GM23338 (cell line): ENCODE data around the gene TENM3. TPM values are rescaled to one million over a fixed set of nuclear protein-coding genes. Genes with fewer than 3 reads are reported as not detected.

ENCODE experiments used
- ATAC-seq: fragments of 200-7000 bp; cut with Tn5 transposase; 3 replicates; pipeline ENCODE4 v1.9.1; 2020
- DNase-seq: peaks from one replicate; pipeline ENCODE4 v3.0.0-alpha.2; 2015; ENCODE audit warnings: low spot score
- H2AFZ ChIP-seq: fragments of 200-600 bp; sonication (generic); 2 replicates; pipeline ENCODE4 v1.8.0; 2016; ENCODE audit warnings: antibody characterized with exemption, mild to moderate bottlenecking, moderate library complexity
- H3F3A ChIP-seq: fragments of 200-600 bp; sonication (generic); replicated peaks from 2 replicates; pipeline ENCODE4 v1.8.0; 2017; ENCODE audit warnings: antibody characterized with exemption, mixed run types, low read depth
- H3K27ac ChIP-seq: fragments of 200-600 bp; sonication (generic); 2 replicates; pipeline ENCODE4 v1.6.1; 2016; ENCODE audit warnings: low read depth
- H3K27me3 ChIP-seq: fragments of 200-600 bp; sonication (generic); 2 replicates; pipeline ENCODE4 v1.8.0; 2016; ENCODE audit warnings: mild to moderate bottlenecking, mixed run types, moderate library complexity; ENCODE audit not compliant: insufficient read depth
- H3K36me3 ChIP-seq: fragments of 200-600 bp; sonication (generic); 2 replicates; pipeline ENCODE4 v1.8.0; 2016; ENCODE audit warnings: mild to moderate bottlenecking; ENCODE audit not compliant: insufficient read depth
- H3K4me1 ChIP-seq: fragments of 200-600 bp; sonication (generic); 2 replicates; pipeline ENCODE4 v1.8.0; 2016; ENCODE audit warnings: mild to moderate bottlenecking, moderate library complexity; ENCODE audit not compliant: insufficient read depth
- H3K4me2 ChIP-seq: fragments of 200-600 bp; sonication (generic); 2 replicates; pipeline ENCODE4 v1.7.1; 2017; ENCODE audit warnings: mixed run types
- H3K4me3 ChIP-seq: fragments of 200-600 bp; sonication (generic); 2 replicates; pipeline ENCODE4 v1.6.1; 2016; ENCODE audit warnings: mixed run types
- H3K79me2 ChIP-seq: fragments of 200-600 bp; sonication (generic); replicated peaks from 2 replicates; pipeline ENCODE4 v1.8.0; 2017; ENCODE audit warnings: mild to moderate bottlenecking; ENCODE audit not compliant: insufficient read depth
- H3K9me2 ChIP-seq: fragments of 200-600 bp; sonication (generic); 2 replicates; pipeline ENCODE4 v1.8.0; 2017; ENCODE audit not compliant: insufficient read depth
- H4K20me1 ChIP-seq: fragments of 200-600 bp; sonication (generic); replicated peaks from 2 replicates; pipeline ENCODE4 v1.8.0; 2017; ENCODE audit warnings: mild to moderate bottlenecking; ENCODE audit not compliant: insufficient read depth
- H3K27ac Mint-ChIP-seq: 2 replicates; pipeline ENCODE4 v1.8.0; 2020; ENCODE audit warnings: inconsistent platforms, mild to moderate bottlenecking, moderate library complexity, mixed read lengths
- H3K27me3 Mint-ChIP-seq: 3 replicates; pipeline ENCODE4 v1.8.0; 2022; ENCODE audit warnings: low read depth, mild to moderate bottlenecking, moderate library complexity, mixed read lengths, inconsistent platforms; ENCODE audit not compliant: insufficient read depth, poor library complexity
- H3K36me3 Mint-ChIP-seq: 3 replicates; pipeline ENCODE4 v1.8.0; 2021; ENCODE audit warnings: low read depth, mild to moderate bottlenecking, inconsistent platforms, moderate library complexity, mixed read lengths
- H3K4me1 Mint-ChIP-seq: 3 replicates; pipeline ENCODE4 v1.8.0; 2020; ENCODE audit warnings: mild to moderate bottlenecking, inconsistent platforms, mixed read lengths
- H3K4me3 Mint-ChIP-seq: 3 replicates; pipeline ENCODE4 v1.8.0; 2021; ENCODE audit warnings: moderate library complexity, mild to moderate bottlenecking, inconsistent platforms, mixed read lengths
- H3K9me3 Mint-ChIP-seq: 3 replicates; pipeline ENCODE4 v1.8.0; 2020; ENCODE audit warnings: moderate library complexity, mild to moderate bottlenecking, inconsistent platforms, mixed read lengths
- EZH2phosphoT487 ChIP-seq: fragments of 200-600 bp; sonication (generic); IDR thresholded peaks from one replicate; pipeline ENCODE4 v1.8.1; 2018; ENCODE audit warnings: antibody characterized with exemption; ENCODE audit not compliant: unreplicated experiment
- STAT1 ChIP-seq: IDR thresholded peaks from one replicate; pipeline ENCODE4 v1.6.1; 2016; ENCODE audit warnings: antibody characterized with exemption; ENCODE audit not compliant: unreplicated experiment
- polyA plus RNA-seq: library from polyadenylated mRNA; unstranded; fragments of >200 nt; fragmentation: Nextera tagmentation; extraction: Ambion mirVana; gene quantifications from 2 replicates; pipeline ENCODE4 v1.2.1, GENCODE V29; 2016
- total RNA-seq: library from RNA; depleted of rRNA; stranded (reverse); fragments of >200 nt; shearing (Covaris generic); gene quantifications from 2 replicates; pipeline ENCODE4 v1.2.3, GENCODE V29; 2014
- TF ChIP-seq, protein P1 (sequence below), 2 experiments: fragments of 200-600 bp in 1 of 2; sonication (generic) in 1 of 2; conservative IDR thresholded peaks; 2 replicates each; pipeline versions ENCODE4 v1.5.1 to v1.6.1; 2016 to 2017; ENCODE audit warnings: antibody characterized with exemption in 2 of 2, low read depth in 2 of 2, mild to moderate bottlenecking in 2 of 2, moderate library complexity in 1 of 2
- TF ChIP-seq, protein P2 (sequence below): fragments of 250-450 bp; sonication (Bioruptor Pico); IDR thresholded peaks from 2 replicates; pipeline ENCODE4 v1.5.0; 2020; ENCODE audit warnings: mild to moderate bottlenecking, moderate library complexity

Gene TENM3
- total and polyA plus RNA-seq, 2 experiments from 2014 or later, result 22.2 to 128 TPM

DNA sequence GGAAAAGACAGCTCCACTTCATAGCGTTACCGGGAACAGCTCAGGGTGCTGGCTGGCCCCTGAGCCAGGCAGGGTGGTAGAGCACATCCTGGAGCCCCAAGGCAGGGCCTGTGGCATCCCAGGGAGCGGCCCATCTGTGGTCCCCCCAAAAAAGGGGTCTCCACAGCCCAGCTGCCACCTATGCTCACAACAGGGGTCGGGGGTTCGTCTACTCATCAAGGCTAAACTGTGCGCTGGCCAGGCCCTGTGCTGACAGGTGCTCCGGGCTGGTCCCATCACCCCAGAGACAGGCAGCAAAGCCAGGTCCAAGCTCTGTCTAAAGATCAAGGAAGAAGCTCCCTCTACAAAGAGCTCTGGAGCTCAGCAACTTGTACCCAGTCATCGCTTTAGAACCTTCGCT lies 596.1 kb downstream of the TENM3 start (continued):
- TF ChIP-seq, protein P1, sequence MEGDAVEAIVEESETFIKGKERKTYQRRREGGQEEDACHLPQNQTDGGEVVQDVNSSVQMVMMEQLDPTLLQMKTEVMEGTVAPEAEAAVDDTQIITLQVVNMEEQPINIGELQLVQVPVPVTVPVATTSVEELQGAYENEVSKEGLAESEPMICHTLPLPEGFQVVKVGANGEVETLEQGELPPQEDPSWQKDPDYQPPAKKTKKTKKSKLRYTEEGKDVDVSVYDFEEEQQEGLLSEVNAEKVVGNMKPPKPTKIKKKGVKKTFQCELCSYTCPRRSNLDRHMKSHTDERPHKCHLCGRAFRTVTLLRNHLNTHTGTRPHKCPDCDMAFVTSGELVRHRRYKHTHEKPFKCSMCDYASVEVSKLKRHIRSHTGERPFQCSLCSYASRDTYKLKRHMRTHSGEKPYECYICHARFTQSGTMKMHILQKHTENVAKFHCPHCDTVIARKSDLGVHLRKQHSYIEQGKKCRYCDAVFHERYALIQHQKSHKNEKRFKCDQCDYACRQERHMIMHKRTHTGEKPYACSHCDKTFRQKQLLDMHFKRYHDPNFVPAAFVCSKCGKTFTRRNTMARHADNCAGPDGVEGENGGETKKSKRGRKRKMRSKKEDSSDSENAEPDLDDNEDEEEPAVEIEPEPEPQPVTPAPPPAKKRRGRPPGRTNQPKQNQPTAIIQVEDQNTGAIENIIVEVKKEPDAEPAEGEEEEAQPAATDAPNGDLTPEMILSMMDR (conservative IDR thresholded peaks at IDR 0.05; ENCODE audit: low read depth in 2 of 2), result no peak
- no peak for TF ChIP-seq EZH2phosphoT487

DNA sequence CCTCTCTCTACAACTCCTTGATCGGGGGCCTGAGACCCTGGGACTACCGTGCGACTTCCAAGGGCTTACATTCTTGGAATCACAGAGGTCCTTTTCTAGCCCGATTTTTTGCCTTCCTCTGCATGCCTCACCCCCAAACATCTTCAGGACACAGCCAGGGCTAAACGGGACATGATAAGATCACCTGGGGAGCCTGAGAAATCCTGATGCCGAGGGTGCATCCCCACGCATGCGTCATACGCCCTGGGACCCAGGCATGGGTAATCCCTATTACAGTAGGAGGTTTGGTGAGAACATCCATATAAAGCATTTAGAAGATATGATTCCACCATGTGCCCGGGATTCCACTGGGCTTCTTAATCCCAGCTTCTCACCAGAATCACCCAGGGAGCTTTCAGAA lies 596.9 kb downstream of the TENM3 start:
- Histone ChIP-seq H3K9me2 (no peaks in the 10 kb centered on the region), H3K27ac (no peak overlapping the region), H3K27me3 (no peaks in the 10 kb centered on the region), H3K36me3 (no peaks in the 10 kb centered on the region), H3F3A (no peaks in the 10 kb centered on the region), H3K4me2 (no peak overlapping the region), H3K4me1 (peaks cover 4% of the 10 kb centered on the region; the same call in 1 of the 2 replicates), H3K79me2 (no peaks in the 10 kb centered on the region), H4K20me1 (no peaks in the 10 kb centered on the region), H3K4me3 (no peak overlapping the region), H2AFZ (no peak overlapping the region)
- Mint-ChIP-seq H3K27me3 (peaks cover 11% of the 10 kb centered on the region), H3K27ac (no peak overlapping the region), H3K4me3 (no peak overlapping the region), H3K36me3 (no peaks in the 10 kb centered on the region; the same call in 2 of the 3 replicates), H3K4me1 (peaks cover 15% of the 10 kb centered on the region), H3K9me3 (no peaks in the 10 kb centered on the region)
- TF ChIP-seq, protein P2, sequence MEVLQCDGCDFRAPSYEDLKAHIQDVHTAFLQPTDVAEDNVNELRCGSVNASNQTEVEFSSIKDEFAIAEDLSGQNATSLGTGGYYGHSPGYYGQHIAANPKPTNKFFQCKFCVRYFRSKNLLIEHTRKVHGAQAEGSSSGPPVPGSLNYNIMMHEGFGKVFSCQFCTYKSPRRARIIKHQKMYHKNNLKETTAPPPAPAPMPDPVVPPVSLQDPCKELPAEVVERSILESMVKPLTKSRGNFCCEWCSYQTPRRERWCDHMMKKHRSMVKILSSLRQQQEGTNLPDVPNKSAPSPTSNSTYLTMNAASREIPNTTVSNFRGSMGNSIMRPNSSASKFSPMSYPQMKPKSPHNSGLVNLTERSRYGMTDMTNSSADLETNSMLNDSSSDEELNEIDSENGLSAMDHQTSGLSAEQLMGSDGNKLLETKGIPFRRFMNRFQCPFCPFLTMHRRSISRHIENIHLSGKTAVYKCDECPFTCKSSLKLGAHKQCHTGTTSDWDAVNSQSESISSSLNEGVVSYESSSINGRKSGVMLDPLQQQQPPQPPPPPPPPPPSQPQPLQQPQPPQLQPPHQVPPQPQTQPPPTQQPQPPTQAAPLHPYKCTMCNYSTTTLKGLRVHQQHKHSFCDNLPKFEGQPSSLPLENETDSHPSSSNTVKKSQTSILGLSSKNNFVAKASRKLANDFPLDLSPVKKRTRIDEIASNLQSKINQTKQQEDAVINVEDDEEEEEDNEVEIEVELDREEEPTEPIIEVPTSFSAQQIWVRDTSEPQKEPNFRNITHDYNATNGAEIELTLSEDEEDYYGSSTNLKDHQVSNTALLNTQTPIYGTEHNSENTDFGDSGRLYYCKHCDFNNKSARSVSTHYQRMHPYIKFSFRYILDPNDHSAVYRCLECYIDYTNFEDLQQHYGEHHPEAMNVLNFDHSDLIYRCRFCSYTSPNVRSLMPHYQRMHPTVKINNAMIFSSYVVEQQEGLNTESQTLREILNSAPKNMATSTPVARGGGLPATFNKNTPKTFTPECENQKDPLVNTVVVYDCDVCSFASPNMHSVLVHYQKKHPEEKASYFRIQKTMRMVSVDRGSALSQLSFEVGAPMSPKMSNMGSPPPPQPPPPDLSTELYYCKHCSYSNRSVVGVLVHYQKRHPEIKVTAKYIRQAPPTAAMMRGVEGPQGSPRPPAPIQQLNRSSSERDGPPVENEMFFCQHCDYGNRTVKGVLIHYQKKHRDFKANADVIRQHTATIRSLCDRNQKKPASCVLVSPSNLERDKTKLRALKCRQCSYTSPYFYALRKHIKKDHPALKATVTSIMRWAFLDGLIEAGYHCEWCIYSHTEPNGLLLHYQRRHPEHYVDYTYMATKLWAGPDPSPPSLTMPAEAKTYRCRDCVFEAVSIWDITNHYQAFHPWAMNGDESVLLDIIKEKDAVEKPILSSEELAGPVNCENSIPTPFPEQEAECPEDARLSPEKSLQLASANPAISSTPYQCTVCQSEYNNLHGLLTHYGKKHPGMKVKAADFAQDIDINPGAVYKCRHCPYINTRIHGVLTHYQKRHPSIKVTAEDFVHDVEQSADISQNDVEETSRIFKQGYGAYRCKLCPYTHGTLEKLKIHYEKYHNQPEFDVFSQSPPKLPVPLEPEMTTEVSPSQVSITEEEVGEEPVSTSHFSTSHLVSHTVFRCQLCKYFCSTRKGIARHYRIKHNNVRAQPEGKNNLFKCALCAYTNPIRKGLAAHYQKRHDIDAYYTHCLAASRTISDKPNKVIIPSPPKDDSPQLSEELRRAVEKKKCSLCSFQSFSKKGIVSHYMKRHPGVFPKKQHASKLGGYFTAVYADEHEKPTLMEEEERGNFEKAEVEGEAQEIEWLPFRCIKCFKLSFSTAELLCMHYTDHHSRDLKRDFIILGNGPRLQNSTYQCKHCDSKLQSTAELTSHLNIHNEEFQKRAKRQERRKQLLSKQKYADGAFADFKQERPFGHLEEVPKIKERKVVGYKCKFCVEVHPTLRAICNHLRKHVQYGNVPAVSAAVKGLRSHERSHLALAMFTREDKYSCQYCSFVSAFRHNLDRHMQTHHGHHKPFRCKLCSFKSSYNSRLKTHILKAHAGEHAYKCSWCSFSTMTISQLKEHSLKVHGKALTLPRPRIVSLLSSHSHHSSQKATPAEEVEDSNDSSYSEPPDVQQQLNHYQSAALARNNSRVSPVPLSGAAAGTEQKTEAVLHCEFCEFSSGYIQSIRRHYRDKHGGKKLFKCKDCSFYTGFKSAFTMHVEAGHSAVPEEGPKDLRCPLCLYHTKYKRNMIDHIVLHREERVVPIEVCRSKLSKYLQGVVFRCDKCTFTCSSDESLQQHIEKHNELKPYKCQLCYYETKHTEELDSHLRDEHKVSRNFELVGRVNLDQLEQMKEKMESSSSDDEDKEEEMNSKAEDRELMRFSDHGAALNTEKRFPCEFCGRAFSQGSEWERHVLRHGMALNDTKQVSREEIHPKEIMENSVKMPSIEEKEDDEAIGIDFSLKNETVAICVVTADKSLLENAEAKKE (CRISPR knock-in tag), result no peak
- TF ChIP-seq STAT1, result no peak
- ATAC-seq (no peak), DNase-seq (no peak)
